Suprapubic skin (tissue), 4 donors: Measurements from ENCODE around the gene RFC2. TPM values are rescaled to one million over a fixed set of nuclear protein-coding genes. Genes with fewer than 3 reads are reported as not detected.
A peak's percentile ranks its signal among the peaks of the same experiment; 100 is the strongest.

ENCODE experiments used
- DNase-seq, 2 donors: peaks; one replicate each; pipeline ENCODE4 v3.0.0-alpha.2; 2019; ENCODE audit warnings: low spot score in 2 of 2
- H3K27ac ChIP-seq: fragments of 200-600 bp; sonication (generic); one replicate; pipeline ENCODE4 v1.5.1; 2019
- H3K27me3 ChIP-seq: fragments of 200-600 bp; sonication (generic); one replicate; pipeline ENCODE4 v1.5.1; 2019
- H3K36me3 ChIP-seq: fragments of 200-600 bp; sonication (generic); one replicate; pipeline ENCODE4 v1.5.1; 2019
- H3K4me1 ChIP-seq: fragments of 200-600 bp; sonication (generic); one replicate; pipeline ENCODE4 v1.5.1; 2019
- H3K4me3 ChIP-seq: fragments of 200-600 bp; sonication (generic); one replicate; pipeline ENCODE4 v1.5.1; 2019; ENCODE audit warnings: mild to moderate bottlenecking
- H3K9me3 ChIP-seq: fragments of 200-600 bp; sonication (generic); one replicate; pipeline ENCODE4 v1.5.1; 2019
- EP300 ChIP-seq: sonication (generic); formaldehyde crosslinking; IDR thresholded peaks from one replicate; pipeline ENCODE4 v1.6.1; 2017; ENCODE audit warnings: antibody characterized with exemption
- POLR2A ChIP-seq, 2 donors: fragments of 450-650 bp; IDR thresholded peaks; one replicate each; pipeline ENCODE4 v1.6.1; 2017; ENCODE audit warnings: antibody characterized with exemption in 2 of 2, mild to moderate bottlenecking in 2 of 2, moderate library complexity in 2 of 2
- POLR2AphosphoS5 ChIP-seq, 3 donors: sonication (generic); formaldehyde crosslinking; IDR thresholded peaks; one replicate each; pipeline ENCODE4 v1.6.1; 2017; ENCODE audit warnings: antibody characterized with exemption in 3 of 3
- WGBS: methylation state at CpG from one replicate; pipeline ENCODE4 v1.1.5; 2018; 5-methylcytosine and 5-hydroxymethylcytosine counted together
- total RNA-seq, 4 donors: library from RNA; depleted of rRNA; stranded (reverse); fragments of >200 nt; gene quantifications; one replicate each; pipeline ENCODE4 v1.1.0, GENCODE V29; 2016
- TF ChIP-seq, protein P1 (sequence below), 2 donors: fragments of 200-600 bp in 1 of 2; fragments of 450-650 bp in 1 of 2; sonication (generic) in 1 of 2; IDR thresholded peaks; one replicate each; pipeline ENCODE4 v1.5.1; 2016 to 2019; ENCODE audit warnings: antibody characterized with exemption in 2 of 2, mild to moderate bottlenecking in 1 of 2, moderate library complexity in 1 of 2

RFC2 gene
- total RNA-seq, 4 donors from 2014 or later: 15.0 to 17.2 (median 16.4) TPM

DNA sequence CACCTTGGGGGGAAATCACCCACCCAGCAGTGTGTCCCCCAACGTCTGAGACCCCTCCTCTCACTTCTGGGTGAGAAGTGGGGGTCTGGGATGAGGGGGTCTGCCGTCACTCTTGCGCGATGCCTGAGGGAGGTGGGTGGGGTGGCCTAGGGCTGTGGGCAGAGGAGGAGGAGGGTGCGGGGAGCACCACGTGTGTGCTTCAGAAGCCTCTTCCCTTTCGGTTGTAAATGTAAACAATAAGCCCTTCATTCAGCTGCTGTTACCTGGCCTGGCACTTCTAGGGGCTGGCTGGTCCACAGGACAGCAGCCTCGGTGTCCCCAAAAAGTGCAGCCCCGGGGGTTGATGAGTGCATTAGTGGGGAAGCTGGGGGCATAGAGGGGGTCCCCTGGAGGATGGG lies 36.4 kb upstream of the RFC2 start:
- Histone ChIP-seq H3K4me3 (peak overlapping the region; percentile 77), H3K27ac (peak overlapping the region; percentile 81), H3K27me3 (no peaks in the 10 kb centered on the region), H3K9me3 (no peaks in the 10 kb centered on the region), H3K4me1 (peaks cover 52% of the 10 kb centered on the region), H3K36me3 (no peaks in the 10 kb centered on the region)
- TF ChIP-seq POLR2A (IDR thresholded peaks at IDR 0.05): no peak
- TF ChIP-seq, protein P1, sequence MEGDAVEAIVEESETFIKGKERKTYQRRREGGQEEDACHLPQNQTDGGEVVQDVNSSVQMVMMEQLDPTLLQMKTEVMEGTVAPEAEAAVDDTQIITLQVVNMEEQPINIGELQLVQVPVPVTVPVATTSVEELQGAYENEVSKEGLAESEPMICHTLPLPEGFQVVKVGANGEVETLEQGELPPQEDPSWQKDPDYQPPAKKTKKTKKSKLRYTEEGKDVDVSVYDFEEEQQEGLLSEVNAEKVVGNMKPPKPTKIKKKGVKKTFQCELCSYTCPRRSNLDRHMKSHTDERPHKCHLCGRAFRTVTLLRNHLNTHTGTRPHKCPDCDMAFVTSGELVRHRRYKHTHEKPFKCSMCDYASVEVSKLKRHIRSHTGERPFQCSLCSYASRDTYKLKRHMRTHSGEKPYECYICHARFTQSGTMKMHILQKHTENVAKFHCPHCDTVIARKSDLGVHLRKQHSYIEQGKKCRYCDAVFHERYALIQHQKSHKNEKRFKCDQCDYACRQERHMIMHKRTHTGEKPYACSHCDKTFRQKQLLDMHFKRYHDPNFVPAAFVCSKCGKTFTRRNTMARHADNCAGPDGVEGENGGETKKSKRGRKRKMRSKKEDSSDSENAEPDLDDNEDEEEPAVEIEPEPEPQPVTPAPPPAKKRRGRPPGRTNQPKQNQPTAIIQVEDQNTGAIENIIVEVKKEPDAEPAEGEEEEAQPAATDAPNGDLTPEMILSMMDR (IDR thresholded peaks at IDR 0.05): no peak
- no peak for TF ChIP-seq POLR2AphosphoS5 (IDR thresholded peaks at IDR 0.05)
- no peak for TF ChIP-seq EP300
- DNase-seq: no peak
- 5% methylated on average over 8 of the region's 9 CpGs for WGBS

DNA sequence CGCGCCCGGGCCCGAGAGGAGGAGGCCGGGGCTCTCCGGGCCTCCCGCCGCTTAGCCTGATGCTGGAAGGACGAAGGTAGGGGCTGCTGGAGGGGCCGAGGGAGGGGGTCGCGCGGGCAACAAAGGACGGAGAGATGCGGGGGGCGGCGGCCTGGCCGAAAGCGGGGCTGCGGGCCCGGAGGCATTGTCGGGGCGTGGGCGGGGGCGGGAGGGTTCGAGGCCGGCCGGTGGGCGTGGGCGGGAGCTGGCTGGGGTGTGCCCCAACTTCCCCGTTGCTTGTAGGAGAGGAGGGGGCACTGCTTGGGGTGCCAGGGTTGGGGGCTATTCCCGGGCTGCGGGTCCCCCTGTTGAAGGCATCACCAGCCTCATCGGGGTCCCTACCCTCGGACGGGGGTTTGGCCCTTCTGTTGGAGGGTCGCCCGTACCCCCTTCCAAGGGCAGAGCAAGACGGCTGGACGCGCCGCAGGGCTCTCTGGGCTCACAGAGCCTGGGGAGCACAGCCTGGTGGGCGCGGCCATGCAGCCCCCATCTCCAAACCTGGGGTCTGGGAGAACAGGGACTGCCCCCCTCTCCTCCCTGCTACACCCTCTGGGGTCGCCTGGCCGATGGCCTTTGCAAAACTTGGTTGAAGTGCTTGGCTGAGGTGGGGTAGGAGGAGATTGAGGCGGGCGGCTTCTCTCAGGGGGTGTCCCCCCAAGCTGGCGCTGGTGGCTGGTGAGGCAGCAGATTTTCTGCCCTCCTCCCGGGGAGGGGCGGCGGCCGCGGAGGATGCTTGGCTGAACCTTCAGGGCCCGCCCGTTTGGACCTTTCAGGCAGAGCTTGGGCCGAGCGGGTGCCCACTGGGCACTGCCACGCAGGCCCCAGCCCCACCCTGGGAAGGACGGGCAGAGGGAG lies 35.7 kb upstream of the RFC2 start:
- DNase-seq: peak; percentile 76 to 82
- Histone ChIP-seq H3K4me3 (peak overlapping the region; percentile 77), H3K9me3 (no peaks in the 10 kb centered on the region), H3K27me3 (no peaks in the 10 kb centered on the region), H3K4me1 (peaks cover 52% of the 10 kb centered on the region), H3K27ac (peak overlapping the region; percentile 81), H3K36me3 (no peaks in the 10 kb centered on the region)
- TF ChIP-seq POLR2A (IDR thresholded peaks at IDR 0.05) (no peak), POLR2AphosphoS5 (IDR thresholded peaks at IDR 0.05) (no peak), EP300 (no peak)
- TF ChIP-seq, protein P1 (IDR thresholded peaks at IDR 0.05): no peak
- 0% methylated on average over 5 of the region's 60 CpGs for WGBS

DNA sequence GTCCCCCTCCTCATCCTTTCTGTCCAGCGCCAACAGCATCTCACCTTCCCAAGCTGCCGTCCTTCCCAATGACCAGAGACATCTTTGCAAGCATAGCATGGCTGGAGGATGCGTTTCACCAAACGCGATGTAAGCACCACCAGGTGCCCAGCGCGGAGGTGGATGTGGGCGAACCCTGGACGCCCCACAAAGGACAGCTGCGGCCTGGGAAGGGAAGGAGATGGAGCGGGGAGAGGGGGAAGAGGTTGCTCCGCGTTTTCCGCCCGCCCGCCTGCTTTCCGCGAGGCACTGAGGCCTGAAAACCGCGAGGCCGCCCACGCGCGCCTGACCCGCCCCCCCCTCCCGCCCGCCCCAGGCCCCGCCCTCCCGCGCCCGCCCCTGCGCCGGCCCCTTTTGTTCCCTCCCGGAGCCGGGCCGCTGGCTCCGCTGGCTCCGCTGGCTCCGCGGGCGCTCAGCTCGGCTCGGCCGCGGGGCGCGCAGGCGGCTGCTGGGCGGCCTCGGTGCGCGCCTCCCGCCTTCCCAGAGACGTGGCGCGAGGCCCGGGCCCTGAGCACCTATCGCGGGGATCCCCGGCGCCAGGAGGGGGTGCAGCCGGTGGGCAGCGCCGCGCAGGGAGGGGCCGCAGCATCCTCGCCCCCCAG lies 34.9 kb upstream of the RFC2 start, which contains the start of gene CLIP2:
CLIP2 (plus strand) TSS at position 390 of the 641 bp plus-strand sequence. CDS start 28,140 bp downstream, outside the sequence.
- Histone ChIP-seq H3K4me3 (peak within 1 kb of the TSS; percentile 77), H3K27ac (peak within 1 kb of the TSS; percentile 81), H3K9me3 (no peaks in the 10 kb centered on the region), H3K27me3 (no peaks in the 10 kb centered on the region), H3K36me3 (no peaks in the 10 kb centered on the region), H3K4me1 (peaks cover 49% of the 10 kb centered on the region)
- DNase-seq: peak; percentile 78 to 85
- WGBS: 0% methylated on average over 15 of the region's 67 CpGs
- TF ChIP-seq POLR2A (IDR thresholded peaks at IDR 0.05) (no peak), EP300 (no peak), POLR2AphosphoS5 (IDR thresholded peaks at IDR 0.05) (no peak)
- TF ChIP-seq, protein P1 (IDR thresholded peaks at IDR 0.05): no peak

DNA sequence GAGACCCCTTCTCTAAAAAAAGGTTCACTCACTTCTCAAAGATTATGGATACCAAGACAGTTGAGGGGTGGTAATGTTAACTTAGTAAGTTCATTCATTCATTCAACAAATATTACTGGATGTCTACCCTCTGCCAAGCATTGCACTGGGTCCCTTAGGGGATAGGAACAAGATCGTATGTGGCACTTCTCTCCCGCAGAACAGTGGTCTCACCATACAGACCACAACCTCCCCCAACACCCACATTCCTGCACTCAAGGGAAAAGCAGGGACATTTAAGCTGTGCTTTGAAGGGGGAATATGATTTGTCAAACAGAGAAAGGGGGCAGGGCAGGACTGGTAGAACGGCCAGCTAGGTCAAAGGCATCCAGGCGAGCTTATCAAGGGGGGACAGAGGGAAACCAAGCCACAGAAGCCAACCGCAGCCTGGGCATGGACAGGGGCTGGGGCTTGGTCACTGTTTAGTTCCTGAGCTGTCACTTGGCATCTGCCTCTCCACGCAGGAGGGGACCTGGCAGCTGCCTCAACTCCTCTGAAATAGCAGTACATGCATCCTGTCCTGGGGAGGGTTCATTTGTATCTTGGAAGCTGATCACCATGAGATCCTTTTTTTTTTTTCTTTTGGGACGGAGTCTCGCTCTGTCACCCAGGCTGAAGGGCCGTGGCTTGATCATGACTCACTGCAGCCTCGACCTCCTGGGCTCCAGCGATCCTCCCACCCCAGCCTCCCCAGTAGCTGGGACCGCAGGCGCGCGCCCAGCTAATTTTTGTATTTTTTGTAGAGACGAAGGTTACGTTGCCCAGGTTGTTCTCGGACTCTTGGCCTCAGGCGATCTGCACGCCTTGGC lies 34.1 kb upstream of the RFC2 start:
- no peak for DNase-seq
- TF ChIP-seq POLR2A (IDR thresholded peaks at IDR 0.05) (no peak), POLR2AphosphoS5 (IDR thresholded peaks at IDR 0.05) (no peak), EP300 (no peak)
- TF ChIP-seq, protein P1 (IDR thresholded peaks at IDR 0.05): no peak
- WGBS: 37% methylated on average over 19 of the region's 20 CpGs

More for the DNA sequence above, 34.1 kb upstream of the RFC2 start:
- Histone ChIP-seq H3K27ac (no peak overlapping the region), H3K4me3 (peak overlapping the region; percentile 77), H3K9me3 (no peaks in the 10 kb centered on the region), H3K4me1 (peaks cover 44% of the 10 kb centered on the region), H3K27me3 (no peaks in the 10 kb centered on the region), H3K36me3 (no peaks in the 10 kb centered on the region)
